Measurements from ENCODE around the gene SLC5A4. TPM values are rescaled to one million over a fixed set of nuclear protein-coding genes. Genes with fewer than 3 reads are reported as not detected.

The SLC5A4 gene
- polyA plus RNA-seq, 1 donor (not counting 4 experiments of a cell fraction or from before 2014, with no cell fraction given) = not detected

GRCh38 chr22:32245042-32245441 lies 10.1 kb downstream of the SLC5A4 start:
- H2AFZ ChIP-seq (ENCODE audit: control insufficient read depth, low read length) = no peak overlapping the region
- no peak overlapping the region for H3K4me2 ChIP-seq (ENCODE audit: control insufficient read depth, extremely low read depth, insufficient read depth, low read depth, low read length)
- H3K4me1 ChIP-seq (ENCODE audit: control insufficient read depth, extremely low read depth, insufficient read depth, low read length) = no peaks in the 10 kb centered on the region
- no peaks in the 10 kb centered on the region for H3K9me1 ChIP-seq (ENCODE audit: control insufficient read depth, extremely low read depth, insufficient read depth, low read length)
- no peaks in the 10 kb centered on the region for H4K20me1 ChIP-seq (ENCODE audit: control insufficient read depth, extremely low read depth, insufficient read depth, low read length)
- no peaks in the 10 kb centered on the region for H3K79me2 ChIP-seq (ENCODE audit: control insufficient read depth, insufficient read depth, low read length)
- FAIRE-seq = no peak
- H3K27ac ChIP-seq (ENCODE audit: control insufficient read depth, insufficient read depth, low read length) = no peak overlapping the region
- no peaks in the 10 kb centered on the region for H3K9me3 ChIP-seq (ENCODE audit: control insufficient read depth, low read depth, low read length)
- DNase-seq (ENCODE audit: low read depth, low spot score) = no peak
- no peak overlapping the region for H3K4me3 ChIP-seq (ENCODE audit: control insufficient read depth in 2 of 3, extremely low read depth in 1 of 3, insufficient read depth in 2 of 3, low read depth in 1 of 3, low read length in 3 of 3)
- no peaks in the 10 kb centered on the region for H3K27me3 ChIP-seq (ENCODE audit: control insufficient read depth, extremely low read depth, insufficient read depth, low read length)
- no peaks in the 10 kb centered on the region for H3K36me3 ChIP-seq (ENCODE audit: control insufficient read depth in 2 of 2, extremely low read depth in 1 of 2, insufficient read depth in 2 of 2, low read length in 2 of 2)
- dilution Hi-C loops (cut with MboI; ENCODE audit: extremely low pct_ligation_motif_present, low sequenced_read_pairs) = no loop called here
- TF ChIP-seq, protein P1, sequence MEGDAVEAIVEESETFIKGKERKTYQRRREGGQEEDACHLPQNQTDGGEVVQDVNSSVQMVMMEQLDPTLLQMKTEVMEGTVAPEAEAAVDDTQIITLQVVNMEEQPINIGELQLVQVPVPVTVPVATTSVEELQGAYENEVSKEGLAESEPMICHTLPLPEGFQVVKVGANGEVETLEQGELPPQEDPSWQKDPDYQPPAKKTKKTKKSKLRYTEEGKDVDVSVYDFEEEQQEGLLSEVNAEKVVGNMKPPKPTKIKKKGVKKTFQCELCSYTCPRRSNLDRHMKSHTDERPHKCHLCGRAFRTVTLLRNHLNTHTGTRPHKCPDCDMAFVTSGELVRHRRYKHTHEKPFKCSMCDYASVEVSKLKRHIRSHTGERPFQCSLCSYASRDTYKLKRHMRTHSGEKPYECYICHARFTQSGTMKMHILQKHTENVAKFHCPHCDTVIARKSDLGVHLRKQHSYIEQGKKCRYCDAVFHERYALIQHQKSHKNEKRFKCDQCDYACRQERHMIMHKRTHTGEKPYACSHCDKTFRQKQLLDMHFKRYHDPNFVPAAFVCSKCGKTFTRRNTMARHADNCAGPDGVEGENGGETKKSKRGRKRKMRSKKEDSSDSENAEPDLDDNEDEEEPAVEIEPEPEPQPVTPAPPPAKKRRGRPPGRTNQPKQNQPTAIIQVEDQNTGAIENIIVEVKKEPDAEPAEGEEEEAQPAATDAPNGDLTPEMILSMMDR (optimal IDR thresholded peaks at IDR 0.05 in 1 of 3, IDR thresholded peaks at IDR 0.05 in 1 of 3, conservative IDR thresholded peaks at IDR 0.05 in 1 of 3; ENCODE audit: extremely low read depth in 1 of 3, insufficient read depth in 2 of 3, low read length in 3 of 3) = no peak
- TF ChIP-seq EZH2 (IDR thresholded peaks at IDR 0.05; ENCODE audit: low read length) = no peak
- H3K9ac ChIP-seq (ENCODE audit: control insufficient read depth, extremely low read depth, insufficient read depth, low read length) = no peak overlapping the region

DNA sequence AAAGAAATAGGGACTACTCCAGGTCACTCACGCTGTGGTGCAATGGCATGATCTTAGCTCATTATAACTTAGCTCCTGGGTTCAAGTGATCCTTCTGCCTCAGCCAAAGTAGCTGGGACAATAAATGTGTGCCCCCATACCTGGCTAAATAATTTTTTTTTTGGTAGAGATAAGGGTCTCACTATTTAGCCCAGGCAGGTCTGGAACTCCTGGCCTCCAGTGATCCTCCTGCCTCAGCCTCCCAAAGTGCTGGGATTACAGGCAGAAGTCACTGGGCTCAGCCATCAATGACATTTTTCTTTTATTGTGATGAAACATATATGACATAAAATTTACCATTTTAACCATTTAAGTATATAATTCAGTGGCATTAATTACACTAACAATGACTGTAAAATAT lies 10.6 kb downstream of the SLC5A4 start:
- H3K27me3 ChIP-seq (ENCODE audit: control insufficient read depth, extremely low read depth, insufficient read depth, low read length) = no peaks in the 10 kb centered on the region
- H4K20me1 ChIP-seq (ENCODE audit: control insufficient read depth, extremely low read depth, insufficient read depth, low read length) = no peaks in the 10 kb centered on the region
- DNase-seq (ENCODE audit: low read depth, low spot score) (no peak), FAIRE-seq (no peak)
- H3K9ac ChIP-seq (ENCODE audit: control insufficient read depth, extremely low read depth, insufficient read depth, low read length) = no peak overlapping the region
- no peak overlapping the region for H3K4me2 ChIP-seq (ENCODE audit: control insufficient read depth, extremely low read depth, insufficient read depth, low read depth, low read length)
- no peaks in the 10 kb centered on the region for H3K36me3 ChIP-seq (ENCODE audit: control insufficient read depth in 2 of 2, extremely low read depth in 1 of 2, insufficient read depth in 2 of 2, low read length in 2 of 2)
- dilution Hi-C loops (cut with MboI; ENCODE audit: extremely low pct_ligation_motif_present, low sequenced_read_pairs) = no loop called here
- H3K79me2 ChIP-seq (ENCODE audit: control insufficient read depth, insufficient read depth, low read length) = no peaks in the 10 kb centered on the region
- TF ChIP-seq, protein P1 (optimal IDR thresholded peaks at IDR 0.05 in 1 of 3, IDR thresholded peaks at IDR 0.05 in 1 of 3, conservative IDR thresholded peaks at IDR 0.05 in 1 of 3; ENCODE audit: extremely low read depth in 1 of 3, insufficient read depth in 2 of 3, low read length in 3 of 3) = no peak
- no peak for TF ChIP-seq EZH2 (IDR thresholded peaks at IDR 0.05; ENCODE audit: low read length)
- H2AFZ ChIP-seq (ENCODE audit: control insufficient read depth, low read length) = no peak overlapping the region
- H3K27ac ChIP-seq (ENCODE audit: control insufficient read depth, insufficient read depth, low read length) = no peak overlapping the region
- no peak overlapping the region for H3K4me3 ChIP-seq (ENCODE audit: control insufficient read depth in 2 of 3, extremely low read depth in 1 of 3, insufficient read depth in 2 of 3, low read depth in 1 of 3, low read length in 3 of 3)
- no peaks in the 10 kb centered on the region for H3K4me1 ChIP-seq (ENCODE audit: control insufficient read depth, extremely low read depth, insufficient read depth, low read length)
- H3K9me3 ChIP-seq (ENCODE audit: control insufficient read depth, low read depth, low read length) = no peaks in the 10 kb centered on the region
- no peaks in the 10 kb centered on the region for H3K9me1 ChIP-seq (ENCODE audit: control insufficient read depth, extremely low read depth, insufficient read depth, low read length)
